ENCODE results near the gene DEK.

DNA sequence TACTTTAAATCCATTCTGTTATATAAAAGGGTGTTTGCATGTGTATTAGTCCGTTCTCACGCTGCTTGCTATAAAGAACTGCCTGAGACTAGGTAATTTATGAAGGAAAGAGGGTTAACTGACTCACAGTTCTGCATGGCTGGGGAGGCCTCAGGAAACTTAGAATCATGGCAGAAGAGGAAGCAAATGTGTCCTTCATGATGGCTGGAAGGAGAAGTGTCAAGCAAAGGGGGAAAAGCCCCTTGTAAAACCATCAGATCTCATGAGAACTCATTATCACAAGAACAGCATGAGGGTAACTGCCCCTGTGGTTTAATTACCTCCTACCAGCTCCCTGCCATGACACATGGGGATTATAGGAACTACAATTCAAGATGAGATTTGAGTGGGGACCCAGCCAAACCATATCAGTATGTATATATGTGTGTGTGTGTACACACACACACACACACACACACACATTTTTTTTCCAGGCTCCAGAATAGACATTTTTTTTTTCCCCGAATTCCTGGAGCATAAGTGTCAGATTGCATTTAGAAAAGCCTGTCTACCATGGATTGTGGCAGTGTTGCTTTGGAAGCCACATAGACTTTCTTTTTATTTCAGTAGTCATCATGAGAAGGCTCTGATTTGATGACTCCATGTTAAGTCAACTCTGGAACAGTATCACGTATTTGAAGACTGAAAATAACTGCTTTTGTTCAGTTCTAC lies 77.6 kb downstream of the DEK start:
- TF ChIP-seq, protein P1, sequence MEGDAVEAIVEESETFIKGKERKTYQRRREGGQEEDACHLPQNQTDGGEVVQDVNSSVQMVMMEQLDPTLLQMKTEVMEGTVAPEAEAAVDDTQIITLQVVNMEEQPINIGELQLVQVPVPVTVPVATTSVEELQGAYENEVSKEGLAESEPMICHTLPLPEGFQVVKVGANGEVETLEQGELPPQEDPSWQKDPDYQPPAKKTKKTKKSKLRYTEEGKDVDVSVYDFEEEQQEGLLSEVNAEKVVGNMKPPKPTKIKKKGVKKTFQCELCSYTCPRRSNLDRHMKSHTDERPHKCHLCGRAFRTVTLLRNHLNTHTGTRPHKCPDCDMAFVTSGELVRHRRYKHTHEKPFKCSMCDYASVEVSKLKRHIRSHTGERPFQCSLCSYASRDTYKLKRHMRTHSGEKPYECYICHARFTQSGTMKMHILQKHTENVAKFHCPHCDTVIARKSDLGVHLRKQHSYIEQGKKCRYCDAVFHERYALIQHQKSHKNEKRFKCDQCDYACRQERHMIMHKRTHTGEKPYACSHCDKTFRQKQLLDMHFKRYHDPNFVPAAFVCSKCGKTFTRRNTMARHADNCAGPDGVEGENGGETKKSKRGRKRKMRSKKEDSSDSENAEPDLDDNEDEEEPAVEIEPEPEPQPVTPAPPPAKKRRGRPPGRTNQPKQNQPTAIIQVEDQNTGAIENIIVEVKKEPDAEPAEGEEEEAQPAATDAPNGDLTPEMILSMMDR (IDR thresholded peaks at IDR 0.05; ENCODE audit: low read depth, low read length) = no peak
- TF ChIP-seq POLR2A (IDR thresholded peaks at IDR 0.05; ENCODE audit: extremely low read depth, insufficient read length) = no peak
